HEK293 (cell line): Measurements from ENCODE around the gene STK10.

Experiments
- BCL11A ChIP-seq: fragments of 450-650 bp; formaldehyde crosslinking; IDR thresholded peaks from 2 replicates; pipeline ENCODE4 v1.5.1; 2016; ENCODE audit warnings: low read depth, missing biosample characterization, missing genetic modification characterization
- EGR2 ChIP-seq: fragments of 450-650 bp; formaldehyde crosslinking; IDR thresholded peaks from 2 replicates; pipeline ENCODE4 v1.5.1; 2016; ENCODE audit warnings: low read depth, missing biosample characterization, missing genetic modification characterization
- GLI2 ChIP-seq: fragments of 450-650 bp; formaldehyde crosslinking; IDR thresholded peaks from 2 replicates; pipeline ENCODE4; 2017; ENCODE audit warnings: missing biosample characterization, missing genetic modification characterization, low read depth, borderline replicate concordance
- GLI4 ChIP-seq: fragments of 450-650 bp; formaldehyde crosslinking; IDR thresholded peaks from 2 replicates; pipeline ENCODE4 v1.5.1; 2016; ENCODE audit warnings: missing biosample characterization, missing genetic modification characterization
- HIC1 ChIP-seq: fragments of 450-650 bp; formaldehyde crosslinking; IDR thresholded peaks from 2 replicates; pipeline ENCODE4 v1.5.1; 2016; ENCODE audit warnings: missing biosample characterization, missing genetic modification characterization
- HOXC10 ChIP-seq: sonication (generic); formaldehyde crosslinking; IDR thresholded peaks from 2 replicates; pipeline ENCODE4 v1.8.1; 2023; ENCODE audit warnings: mild to moderate bottlenecking, missing genetic modification reagents
- KLF1 ChIP-seq: fragments of 450-650 bp; formaldehyde crosslinking; IDR thresholded peaks from 2 replicates; pipeline ENCODE4 v1.5.1; 2016; ENCODE audit warnings: missing biosample characterization, missing genetic modification characterization
- MYNN ChIP-seq: fragments of 450-650 bp; formaldehyde crosslinking; IDR thresholded peaks from 2 replicates; pipeline ENCODE4 v1.5.1; 2016; ENCODE audit warnings: missing biosample characterization, missing genetic modification characterization, borderline replicate concordance
- PRDM6 ChIP-seq: fragments of 450-650 bp; formaldehyde crosslinking; IDR thresholded peaks from 2 replicates; pipeline ENCODE4 v1.5.1; 2017; ENCODE audit warnings: missing biosample characterization, missing genetic modification characterization
- SALL2 ChIP-seq: fragments of 450-650 bp; formaldehyde crosslinking; IDR thresholded peaks from 2 replicates; pipeline ENCODE4 v1.5.0; 2017; ENCODE audit warnings: missing biosample characterization, mild to moderate bottlenecking, missing genetic modification characterization, borderline replicate concordance
- TRIM28 ChIP-seq: IDR thresholded peaks from 2 replicates; pipeline ENCODE4 v1.6.1; 2011; ENCODE audit warnings: low read length, control low read depth, borderline replicate concordance
- TSHZ1 ChIP-seq: fragments of 450-650 bp; formaldehyde crosslinking; IDR thresholded peaks from 2 replicates; pipeline ENCODE4 v1.5.1; 2016; ENCODE audit warnings: missing biosample characterization, missing genetic modification characterization, borderline replicate concordance
- YY1 ChIP-seq: fragments of 450-650 bp; formaldehyde crosslinking; IDR thresholded peaks from 2 replicates; pipeline ENCODE4 v1.5.1; 2018; ENCODE audit warnings: missing biosample characterization, missing genetic modification characterization
- ZBTB8A ChIP-seq: fragments of 450-650 bp; formaldehyde crosslinking; IDR thresholded peaks from 2 replicates; pipeline ENCODE4 v1.5.1; 2016; ENCODE audit warnings: missing biosample characterization, missing genetic modification characterization
- ZNF146 ChIP-seq: fragments of 450-650 bp; formaldehyde crosslinking; IDR thresholded peaks from 2 replicates; pipeline ENCODE4 v1.5.1; 2016; ENCODE audit warnings: missing biosample characterization, missing genetic modification characterization
- ZNF202 ChIP-seq: fragments of 450-650 bp; formaldehyde crosslinking; IDR thresholded peaks from 2 replicates; pipeline ENCODE4 v1.5.1; 2016; ENCODE audit warnings: missing biosample characterization, missing genetic modification characterization, borderline replicate concordance
- ZNF292 ChIP-seq: fragments of 450-650 bp; formaldehyde crosslinking; IDR thresholded peaks from 2 replicates; pipeline ENCODE4 v1.5.1; 2016; ENCODE audit warnings: low read depth, missing biosample characterization, missing genetic modification characterization, borderline replicate concordance
- ZNF341 ChIP-seq: fragments of 450-650 bp; formaldehyde crosslinking; IDR thresholded peaks from 2 replicates; pipeline ENCODE4; 2016; ENCODE audit warnings: low read depth, missing biosample characterization, missing genetic modification characterization
- ZNF391 ChIP-seq: fragments of 450-650 bp; formaldehyde crosslinking; IDR thresholded peaks from 2 replicates; pipeline ENCODE4 v1.5.1; 2016; ENCODE audit warnings: low read depth, missing biosample characterization, missing genetic modification characterization, borderline replicate concordance
- ZNF423 ChIP-seq: fragments of 450-650 bp; formaldehyde crosslinking; IDR thresholded peaks from 2 replicates; pipeline ENCODE4 v1.5.1; 2016; ENCODE audit warnings: missing biosample characterization, missing genetic modification characterization
- ZNF514 ChIP-seq: fragments of 450-650 bp; formaldehyde crosslinking; IDR thresholded peaks from 2 replicates; pipeline ENCODE4 v1.5.1; 2016; ENCODE audit warnings: missing biosample characterization, missing genetic modification characterization
- ZNF585B ChIP-seq: fragments of 450-650 bp; formaldehyde crosslinking; IDR thresholded peaks from 2 replicates; pipeline ENCODE4 v1.5.1; 2016; ENCODE audit warnings: missing biosample characterization, missing genetic modification characterization
- ZNF600 ChIP-seq: fragments of 450-650 bp; formaldehyde crosslinking; IDR thresholded peaks from 2 replicates; pipeline ENCODE4 v1.5.1; 2016; ENCODE audit warnings: missing biosample characterization, missing genetic modification characterization
- ZNF629 ChIP-seq: fragments of 450-650 bp; formaldehyde crosslinking; IDR thresholded peaks from 2 replicates; pipeline ENCODE4 v1.5.1; 2017; ENCODE audit warnings: missing biosample characterization, missing genetic modification characterization
- ZNF639 ChIP-seq: fragments of 450-650 bp; formaldehyde crosslinking; IDR thresholded peaks from 2 replicates; pipeline ENCODE4 v1.5.1; 2016; ENCODE audit warnings: missing biosample characterization, missing genetic modification characterization
- ZNF645 ChIP-seq: fragments of 450-650 bp; formaldehyde crosslinking; IDR thresholded peaks from 2 replicates; pipeline ENCODE4; 2016; ENCODE audit warnings: missing biosample characterization, missing genetic modification characterization
- ZNF670 ChIP-seq: fragments of 450-650 bp; formaldehyde crosslinking; IDR thresholded peaks from 2 replicates; pipeline ENCODE4 v1.5.1; 2016; ENCODE audit warnings: missing biosample characterization, missing genetic modification characterization, low read depth
- ZNF777 ChIP-seq: fragments of 450-650 bp; formaldehyde crosslinking; IDR thresholded peaks from 2 replicates; pipeline ENCODE4 v1.5.1; 2017; ENCODE audit warnings: missing biosample characterization, missing genetic modification characterization, borderline replicate concordance
- ZNF785 ChIP-seq: fragments of 450-650 bp; formaldehyde crosslinking; IDR thresholded peaks from 2 replicates; pipeline ENCODE4 v1.5.1; 2016; ENCODE audit warnings: missing biosample characterization, missing genetic modification characterization
- ZNF792 ChIP-seq: fragments of 450-650 bp; formaldehyde crosslinking; IDR thresholded peaks from 2 replicates; pipeline ENCODE4 v1.5.1; 2016; ENCODE audit warnings: missing biosample characterization, missing genetic modification characterization

The STK10 gene

GRCh38 chr5:172187118-172188032, 649 bp downstream of the STK10 start (continued):
- TF ChIP-seq TSHZ1 (tag by site-specific recombination) (no peak), HIC1 (tag by site-specific recombination) (0 out of 2 replicates have a peak, but pooled peaks have one; percentile 24), MYNN (tag by site-specific recombination) (no peak), ZNF202 (tag by site-specific recombination) (no peak), BCL11A (no peak; the same call in 1 of the 2 replicates), PRDM6 (tag by site-specific recombination) (no peak), ZNF792 (tag by site-specific recombination) (no peak), ZNF785 (no peak), ZNF629 (0 out of 2 replicates have a peak, but pooled peaks have one; percentile 11), ZNF514 (tag by site-specific recombination) (no peak), ZNF777 (0 out of 2 replicates have a peak, but pooled peaks have one; percentile 62), ZNF341 (tag by site-specific recombination) (no peak), ZNF423 (tag by site-specific recombination) (peak; percentile 59; the same call in 1 of the 2 replicates), EGR2 (tag by site-specific recombination) (peak; percentile 78; the same call in 1 of the 2 replicates), ZBTB8A (tag by site-specific recombination) (peak; percentile 92), TRIM28 (no peak), GLI4 (tag by site-specific recombination) (no peak), SALL2 (tag by site-specific recombination) (no peak), ZNF670 (tag by site-specific recombination) (no peak), YY1 (tag by site-specific recombination) (0 out of 2 replicates have a peak, but pooled peaks have one; percentile 22), ZNF146 (tag by site-specific recombination) (no peak), HOXC10 (CRISPR knock-in tag) (no peak), ZNF600 (peak; percentile 96), ZNF292 (tag by site-specific recombination) (no peak), ZNF585B (tag by site-specific recombination) (no peak), GLI2 (tag by site-specific recombination) (no peak), ZNF645 (tag by site-specific recombination) (no peak), ZNF391 (tag by site-specific recombination) (no peak), KLF1 (tag by site-specific recombination) (peak; percentile 52), ZNF639 (tag by site-specific recombination) (no peak)
